Endothelial cell of umbilical vein (primary cell): ENCODE data around the gene PDE6C. TPM values are rescaled to one million over a fixed set of nuclear protein-coding genes. Genes with fewer than 3 reads are reported as not detected.

ENCODE experiments used
- BruUV-seq: library from RNA; stranded (reverse); fragments of 400-500 nt; replicated peaks from 2 replicates; lab custom pipeline; 2021; lab: Mats Ljungman, UMichigan
- CTCF ChIA-PET: fragments of 300-600, 350-600 bp; sonication (Branson Sonifier 250); formaldehyde crosslinking; loops from one replicate; lab custom pipeline; 2021; ENCODE audit warnings: antibody characterized with exemption, inconsistent platforms; lab: Charles Lee
- POLR2A ChIA-PET: fragments of 300-600, 350-600 bp; sonication (Branson Sonifier 250); formaldehyde crosslinking; loops from one replicate; lab custom pipeline; 2021; ENCODE audit warnings: antibody characterized with exemption, inconsistent platforms; lab: Charles Lee
- DNase-seq: peaks from one replicate; pipeline ENCODE4 v3.0.0-alpha.2; 2011; ENCODE audit warnings: low read depth, low spot score
- FAIRE-seq: peaks from 2 replicates; lab custom pipeline; 2011; peaks lifted over from hg19 to GRCh38; lab: Jason Lieb, UNC
- H2AFZ ChIP-seq: 2 replicates; pipeline ENCODE4 v1.6.0; 2012; ENCODE audit warnings: low read depth, low read length, control low read depth, inconsistent platforms
- H3K27ac ChIP-seq: 2 replicates; pipeline ENCODE4 v1.5.1; 2011; ENCODE audit warnings: low read depth, mild to moderate bottlenecking, control low read depth, low read length, moderate library complexity; ENCODE audit not compliant: insufficient read depth
- H3K27me3 ChIP-seq, 2 experiments: 2 replicates each; pipeline versions ENCODE4 v1.6.0 to v1.6.1; 2011; ENCODE audit warnings: low read length in 2 of 2, mixed read lengths in 1 of 2; ENCODE audit not compliant: control insufficient read depth in 2 of 2, insufficient read depth in 2 of 2
- H3K36me3 ChIP-seq, 2 experiments: 2 replicates in 1 of 2; 3 replicates in 1 of 2; pipeline ENCODE4 v1.5.1; 2011; ENCODE audit warnings: low read length in 2 of 2, mild to moderate bottlenecking in 1 of 2, moderate library complexity in 1 of 2; ENCODE audit not compliant: control insufficient read depth in 2 of 2, insufficient read depth in 2 of 2; ENCODE audit errors: extremely low read depth in 1 of 2
- H3K4me1 ChIP-seq: 3 replicates; pipeline ENCODE4 v1.5.1; 2011; ENCODE audit warnings: mild to moderate bottlenecking, low read length; ENCODE audit not compliant: control insufficient read depth, insufficient read depth; ENCODE audit errors: extremely low read depth
- H3K4me2 ChIP-seq: 2 replicates; pipeline ENCODE4 v1.6.1; 2011; ENCODE audit warnings: low read length, control low read depth, mixed read lengths; ENCODE audit not compliant: insufficient read depth
- H3K4me3 ChIP-seq, 3 experiments: fragments of 200-600 bp in 1 of 3; sonication (generic), shearing (Covaris generic) in 1 of 3; replicated peaks in 1 of 3; 2 replicates each; pipeline ENCODE4 v1.5.1; 2011 to 2016; ENCODE audit warnings: control low read depth in 3 of 3, low read length in 3 of 3, mild to moderate bottlenecking in 2 of 3, inconsistent platforms in 1 of 3, low read depth in 1 of 3, moderate library complexity in 1 of 3; ENCODE audit not compliant: insufficient read depth in 1 of 3
- H3K79me2 ChIP-seq: 2 replicates; pipeline ENCODE4 v1.6.0; 2012; ENCODE audit warnings: low read length, inconsistent platforms; ENCODE audit not compliant: control insufficient read depth, insufficient read depth
- H3K9ac ChIP-seq: replicated peaks from 2 replicates; pipeline ENCODE3; 2011; ENCODE audit warnings: low read length, control low read depth; ENCODE audit not compliant: insufficient read depth; ENCODE audit errors: extremely low read depth
- H3K9me1 ChIP-seq: replicated peaks from 3 replicates; pipeline ENCODE4 v1.6.0; 2011; ENCODE audit warnings: mild to moderate bottlenecking, low read length; ENCODE audit not compliant: control insufficient read depth, insufficient read depth; ENCODE audit errors: extremely low read depth
- H3K9me3 ChIP-seq: replicated peaks from 2 replicates; pipeline ENCODE4 v1.5.1; 2012; ENCODE audit warnings: low read length, inconsistent platforms; ENCODE audit not compliant: control insufficient read depth, insufficient read depth
- H4K20me1 ChIP-seq: replicated peaks from 2 replicates; pipeline ENCODE3; 2011; ENCODE audit warnings: mild to moderate bottlenecking, low read length; ENCODE audit not compliant: control insufficient read depth, insufficient read depth; ENCODE audit errors: extremely low read depth
- CTCF ChIP-seq, 2 donors: IDR thresholded peaks; 1 replicate in 1 of 2; 2 replicates in 1 of 2; pipeline ENCODE4 v1.5.1; 2011; ENCODE audit warnings: low read length in 2 of 2, mild to moderate bottlenecking in 2 of 2, moderate library complexity in 2 of 2, control low read depth in 1 of 2, inconsistent platforms in 1 of 2, low read depth in 1 of 2; ENCODE audit not compliant: insufficient read depth in 1 of 2; ENCODE audit errors: extremely low read depth in 1 of 2
- EZH2 ChIP-seq: IDR thresholded peaks from 2 replicates; pipeline ENCODE4 v1.6.1; 2012; ENCODE audit warnings: borderline replicate concordance, low read depth, mild to moderate bottlenecking, moderate library complexity, low read length, inconsistent platforms; ENCODE audit not compliant: severe bottlenecking
- FOS ChIP-seq: IDR thresholded peaks from 2 replicates; pipeline ENCODE4 v1.6.1; 2011; ENCODE audit warnings: mild to moderate bottlenecking, low read length, moderate library complexity, borderline replicate concordance; ENCODE audit not compliant: insufficient read depth
- GATA2 ChIP-seq: IDR thresholded peaks from 2 replicates; pipeline ENCODE4 v1.7.0; 2011; ENCODE audit warnings: low read depth, mild to moderate bottlenecking, moderate library complexity, mixed read lengths, low read length; ENCODE audit not compliant: insufficient read length, insufficient read depth
- JUN ChIP-seq: IDR thresholded peaks from 2 replicates; pipeline ENCODE4 v1.6.1; 2011; ENCODE audit warnings: borderline replicate concordance, low read depth; ENCODE audit not compliant: insufficient read length, insufficient read depth
- MAX ChIP-seq: IDR thresholded peaks from 2 replicates; pipeline ENCODE4 v1.6.1; 2011; ENCODE audit not compliant: insufficient read depth, insufficient read length
- MYC ChIP-seq: IDR thresholded peaks from one replicate; pipeline ENCODE4 v1.6.1; 2011; ENCODE audit warnings: mild to moderate bottlenecking, low read depth, low read length
- POLR2A ChIP-seq: IDR thresholded peaks from 2 replicates; pipeline ENCODE4 v1.6.1; 2012; ENCODE audit warnings: low read depth, mild to moderate bottlenecking, control low read depth, low read length
- POLR2AphosphoS5 ChIP-seq: IDR thresholded peaks from 2 replicates; pipeline ENCODE4 v1.6.1; 2012; ENCODE audit warnings: low read depth, mild to moderate bottlenecking, control low read depth, low read length, moderate library complexity; ENCODE audit not compliant: insufficient read depth
- dilution Hi-C: fragments of 300-500 bp; cut with MboI; formaldehyde crosslinking; loops from one replicate; pipeline ENCODE4 v1.15.0; 2019; ENCODE audit warnings: low sequenced_read_pairs; ENCODE audit not compliant: extremely low pct_ligation_motif_present
- intact Hi-C: fragments of 100-400 bp; cut with micrococcal nuclease; formaldehyde crosslinking; loops from one replicate; pipeline ENCODE4 v1.10.0; 2022
- polyA plus RNA-seq, 4 experiments: library from polyadenylated mRNA; depleted of rRNA in 3 of 4; stranded (reverse) in 3 of 4; unstranded in 1 of 4; fragments of >200 nt; gene quantifications; 2 replicates each; pipeline versions ENCODE4 v1.2.1 to v1.2.3, GENCODE V29; 2011 to 2012; ENCODE audit warnings: missing spikeins in 1 of 4
- total RNA-seq: library from RNA; stranded (reverse); gene quantifications from 2 replicates; pipeline ENCODE4 v1.2.3, GENCODE V29; 2021

PDE6C gene
- total and polyA plus RNA-seq, 2 donors (not counting 3 experiments of a cell fraction or from before 2014, with no cell fraction given), result not detected

GRCh38 chr10:93657757-93658156 lies 45.4 kb downstream of the PDE6C start:
- H3K4me3 ChIP-seq, result no peak overlapping the region
- no peaks in the 10 kb centered on the region for H3K27me3 ChIP-seq
- intact Hi-C loops, result no loop called here
- H2AFZ ChIP-seq, result no peak overlapping the region
- H3K4me1 ChIP-seq, result peaks cover 4% of the 10 kb centered on the region
- H4K20me1 ChIP-seq, result no peaks in the 10 kb centered on the region
- DNase-seq (no peak), FAIRE-seq (no peak)
- H3K79me2 ChIP-seq, result no peaks in the 10 kb centered on the region
- no TSS peak for BruUV-seq
- no peaks in the 10 kb centered on the region for H3K9me3 ChIP-seq
- H3K9ac ChIP-seq, result no peak overlapping the region
- dilution Hi-C loops, result no loop called here
- no peaks in the 10 kb centered on the region for H3K9me1 ChIP-seq
- no peaks in the 10 kb centered on the region for H3K36me3 ChIP-seq
- TF ChIP-seq EZH2 (no peak), POLR2A (no peak), JUN (no peak), FOS (no peak), CTCF (IDR thresholded peaks at IDR 0.05; ENCODE audit: extremely low read depth in 1 of 2, insufficient read depth in 1 of 2, low read depth in 1 of 2, low read length in 2 of 2) (no peak), POLR2AphosphoS5 (no peak), MAX (no peak), MYC (no peak), GATA2 (no peak)
- no peak overlapping the region for H3K27ac ChIP-seq
- no peak overlapping the region for H3K4me2 ChIP-seq
- POLR2A ChIA-PET, result interaction anchor here (0.5 kb wide), 1 partner anchor 1996 kb away, joined by 3 read pairs; no protein-coding TSS in a partner anchor
- CTCF ChIA-PET, result interaction anchor here (0.6 kb wide), 1 partner anchor 43 kb away, joined by 3 read pairs; no protein-coding TSS in a partner anchor
